Fibroblast of the aortic adventitia (primary cell): ENCODE results near the gene CYTH3. TPM values are rescaled to one million over a fixed set of nuclear protein-coding genes. Genes with fewer than 3 reads are reported as not detected.

ENCODE experiments used
- DNase-seq: peaks from one replicate; pipeline ENCODE4 v3.0.0-alpha.2; 2010; ENCODE audit warnings: low read depth
- H3K4me3 ChIP-seq: 2 replicates; pipeline ENCODE4 v1.5.1; 2011; ENCODE audit warnings: low read depth, mild to moderate bottlenecking, control low read depth, low read length, moderate library complexity
- total RNA-seq: library from RNA; depleted of rRNA; stranded (reverse); fragments of >200 nt; gene quantifications from 2 replicates; pipeline ENCODE4 v1.2.3, GENCODE V29; 2012; ENCODE audit warnings: low replicate concordance
- TF ChIP-seq, protein P1 (sequence below): IDR thresholded peaks from 2 replicates; pipeline ENCODE4 v1.5.1; 2011; ENCODE audit warnings: mild to moderate bottlenecking, low read length, control low read depth, inconsistent platforms; ENCODE audit not compliant: insufficient read depth

The CYTH3 gene
- total RNA-seq, 1 donor: 27.1 TPM

DNA sequence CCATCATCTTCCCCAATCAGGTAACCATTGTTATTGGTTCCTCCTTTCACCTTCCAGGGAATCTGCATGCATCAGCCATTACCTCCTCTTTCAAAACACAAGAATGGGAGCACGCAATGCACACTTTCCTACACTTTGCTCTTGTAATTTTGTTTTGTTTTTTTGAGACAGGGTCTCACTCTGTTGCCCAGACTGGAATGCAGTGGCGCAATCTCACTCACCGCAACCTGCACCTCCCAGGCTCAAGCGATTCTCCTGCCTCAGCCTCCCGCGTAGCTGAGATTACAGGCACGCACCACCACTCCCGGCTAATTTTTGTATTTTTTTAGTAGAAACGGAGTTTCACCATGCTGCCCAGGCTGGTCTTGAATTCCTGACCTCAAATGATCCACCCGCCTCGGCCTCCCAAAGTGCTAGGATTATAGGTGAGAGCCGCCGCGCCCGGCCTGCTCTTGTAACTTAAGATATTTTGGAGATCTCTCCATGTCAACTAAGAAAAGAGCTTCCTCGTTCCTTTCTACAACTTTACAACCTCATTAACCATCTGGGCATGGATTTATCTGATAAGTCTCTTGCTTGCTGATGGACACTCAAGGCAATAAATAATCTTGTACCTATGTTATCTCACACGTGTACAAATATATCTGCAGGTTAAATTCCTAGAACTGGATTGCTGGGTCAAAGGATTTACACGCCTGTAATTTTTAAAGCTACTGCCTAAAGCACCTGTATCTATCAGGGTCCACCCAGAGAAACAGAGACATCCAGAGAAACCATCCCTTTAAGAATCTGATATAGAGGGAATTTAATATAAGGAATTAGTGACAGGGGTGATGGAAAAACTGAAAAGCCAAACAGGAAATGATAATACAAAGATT, 4.2 kb downstream of the CYTH3 start:
- no peak overlapping the region for H3K4me3 ChIP-seq
- TF ChIP-seq, protein P1, sequence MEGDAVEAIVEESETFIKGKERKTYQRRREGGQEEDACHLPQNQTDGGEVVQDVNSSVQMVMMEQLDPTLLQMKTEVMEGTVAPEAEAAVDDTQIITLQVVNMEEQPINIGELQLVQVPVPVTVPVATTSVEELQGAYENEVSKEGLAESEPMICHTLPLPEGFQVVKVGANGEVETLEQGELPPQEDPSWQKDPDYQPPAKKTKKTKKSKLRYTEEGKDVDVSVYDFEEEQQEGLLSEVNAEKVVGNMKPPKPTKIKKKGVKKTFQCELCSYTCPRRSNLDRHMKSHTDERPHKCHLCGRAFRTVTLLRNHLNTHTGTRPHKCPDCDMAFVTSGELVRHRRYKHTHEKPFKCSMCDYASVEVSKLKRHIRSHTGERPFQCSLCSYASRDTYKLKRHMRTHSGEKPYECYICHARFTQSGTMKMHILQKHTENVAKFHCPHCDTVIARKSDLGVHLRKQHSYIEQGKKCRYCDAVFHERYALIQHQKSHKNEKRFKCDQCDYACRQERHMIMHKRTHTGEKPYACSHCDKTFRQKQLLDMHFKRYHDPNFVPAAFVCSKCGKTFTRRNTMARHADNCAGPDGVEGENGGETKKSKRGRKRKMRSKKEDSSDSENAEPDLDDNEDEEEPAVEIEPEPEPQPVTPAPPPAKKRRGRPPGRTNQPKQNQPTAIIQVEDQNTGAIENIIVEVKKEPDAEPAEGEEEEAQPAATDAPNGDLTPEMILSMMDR: no peak
- no peak for DNase-seq

DNA sequence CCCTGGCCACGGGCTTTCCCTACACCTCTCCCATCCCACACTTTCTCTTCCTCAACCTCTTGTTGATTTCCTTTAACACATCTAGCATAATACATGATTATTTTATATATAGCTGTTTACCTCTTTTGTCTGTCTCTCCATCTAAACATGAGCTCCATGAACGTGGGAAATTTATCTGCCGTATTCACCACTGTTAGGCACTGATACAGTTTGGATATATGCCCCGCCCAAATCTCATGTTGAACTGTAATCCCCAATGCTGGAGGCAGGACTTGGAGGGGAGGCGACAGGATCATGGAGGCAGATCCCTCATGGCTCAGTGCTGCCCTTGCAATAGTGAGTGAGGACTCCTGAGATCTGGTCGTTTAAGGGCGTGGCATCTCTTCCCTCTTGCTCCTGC, 5.7 kb downstream of the CYTH3 start:
- DNase-seq: no peak
- TF ChIP-seq, protein P1: no peak
- no peak overlapping the region for H3K4me3 ChIP-seq

DNA sequence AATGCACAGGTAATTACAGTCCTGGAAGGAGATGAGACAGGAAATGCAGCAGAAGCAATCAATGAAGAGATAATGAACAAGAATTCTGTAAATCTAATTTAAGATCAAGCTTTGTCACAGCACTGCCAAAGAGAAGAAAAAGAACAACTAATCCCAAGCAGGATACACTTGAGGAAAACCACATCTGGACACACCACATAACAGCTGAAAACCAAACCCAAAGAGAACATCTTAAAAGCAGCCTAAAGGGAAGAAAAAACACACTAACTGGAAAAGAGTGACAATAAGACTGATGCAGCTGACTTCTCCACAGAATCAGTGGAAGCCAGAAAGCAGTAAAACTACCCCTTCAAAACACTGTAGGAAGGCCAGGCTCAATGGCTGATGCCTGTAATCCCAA, 10.2 kb downstream of the CYTH3 start:
- TF ChIP-seq, protein P1: no peak
- DNase-seq: no peak
- H3K4me3 ChIP-seq: no peak overlapping the region

DNA sequence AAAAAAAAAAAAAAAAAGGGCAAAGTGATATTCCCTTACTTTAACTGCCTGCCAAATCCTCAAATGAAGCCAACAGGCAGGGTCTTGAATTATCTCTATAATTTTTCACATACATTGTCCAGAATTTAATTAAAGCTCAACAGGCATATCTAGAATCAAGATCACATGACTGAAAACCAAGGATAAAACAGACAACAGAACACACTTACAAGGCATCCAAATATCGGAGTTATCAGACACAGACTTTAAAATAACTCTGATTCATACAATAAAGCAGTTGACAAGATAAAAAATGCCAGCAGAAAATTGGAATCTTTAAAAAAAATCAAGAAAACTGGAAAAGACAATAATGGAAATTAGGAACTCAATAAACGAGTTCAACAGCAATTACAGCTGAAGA, 10.7 kb downstream of the CYTH3 start:
- DNase-seq: no peak
- no peak overlapping the region for H3K4me3 ChIP-seq
- TF ChIP-seq, protein P1: no peak

DNA sequence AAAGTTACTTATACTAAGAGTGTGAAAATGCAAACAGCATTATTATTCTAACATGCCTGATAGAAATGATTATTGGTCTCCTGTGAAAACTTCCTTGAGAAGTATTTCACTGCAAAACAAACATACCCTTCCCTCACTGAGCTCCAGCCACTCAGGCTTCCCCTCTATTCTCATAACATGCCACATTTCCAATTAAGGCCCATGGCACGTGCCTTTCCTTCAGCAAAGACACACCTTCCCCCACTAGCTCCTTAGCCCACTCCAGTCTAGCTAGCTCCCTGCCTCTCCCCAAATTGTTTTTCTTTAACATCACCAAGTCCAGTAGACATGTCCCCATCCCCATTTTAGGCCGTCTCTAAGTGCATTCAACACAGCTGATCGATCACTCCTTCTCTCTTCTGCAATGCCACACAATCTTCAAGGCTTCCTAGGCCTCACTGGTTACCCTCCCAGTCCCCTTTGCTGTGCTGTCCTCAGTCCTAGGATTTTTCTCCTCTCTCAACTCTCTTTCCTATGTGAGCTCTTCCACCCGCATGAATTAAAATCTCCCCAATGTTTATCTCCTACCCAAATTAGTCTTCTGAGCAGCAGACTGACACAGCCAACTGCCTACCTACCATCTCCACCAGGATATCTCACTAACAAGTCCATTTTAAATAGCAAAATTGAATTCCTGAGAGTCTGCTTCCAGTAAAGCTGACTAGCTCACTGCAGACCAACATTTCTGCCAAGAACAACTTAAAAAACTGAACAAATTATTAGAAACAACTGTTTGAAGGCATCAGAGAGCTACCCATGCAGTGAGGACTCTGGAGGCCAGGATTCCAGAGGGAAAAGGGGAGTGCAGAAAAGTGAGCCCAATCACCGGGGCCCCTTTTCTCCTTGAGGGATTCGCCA, 11.9 kb downstream of the CYTH3 start:
- H3K4me3 ChIP-seq: no peak overlapping the region
- peak; percentile 90 for DNase-seq
- TF ChIP-seq, protein P1: no peak

DNA sequence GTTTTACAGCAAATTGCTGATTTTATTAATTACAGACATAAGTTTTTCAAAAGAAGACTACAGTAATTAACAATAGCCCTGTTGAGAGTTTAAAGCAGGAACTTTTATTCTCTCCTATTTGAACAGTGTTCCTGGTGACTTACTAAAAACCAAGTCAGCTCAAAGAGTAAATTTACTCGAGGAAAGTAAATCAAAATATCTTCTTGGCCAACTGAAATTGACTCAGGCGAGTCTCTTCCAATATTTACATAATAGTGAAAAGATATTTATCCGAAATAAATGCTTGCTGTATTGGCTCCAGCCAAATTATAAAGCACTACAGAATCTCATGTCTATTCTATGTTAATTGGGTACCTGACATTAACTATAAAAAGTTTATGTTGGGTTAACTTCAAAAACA, 13.2 kb downstream of the CYTH3 start:
- TF ChIP-seq, protein P1: no peak
- no peak overlapping the region for H3K4me3 ChIP-seq
- no peak for DNase-seq
